ENCODE measurements around the gene UNC5B.

DNA sequence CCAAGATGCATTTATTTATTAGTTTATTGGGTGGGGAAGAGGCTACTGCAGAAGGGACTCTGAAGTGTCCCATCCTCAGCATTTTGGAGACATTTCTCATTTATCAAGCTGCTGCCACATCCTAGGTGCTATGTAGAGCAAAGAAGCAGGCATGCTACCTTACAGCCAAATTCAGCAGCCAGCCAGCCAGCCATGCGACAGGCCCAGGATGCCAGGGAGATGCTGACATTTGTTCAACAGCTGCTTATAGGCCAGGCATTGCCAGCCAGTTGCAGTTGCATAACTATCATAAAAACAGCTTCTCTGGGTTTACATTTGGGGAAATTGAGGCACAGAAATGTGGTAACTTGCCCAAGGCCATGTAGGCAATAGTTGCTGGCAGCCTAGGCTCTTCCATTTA, 109.0 kb downstream of the UNC5B start:
- TF ChIP-seq, protein P1, sequence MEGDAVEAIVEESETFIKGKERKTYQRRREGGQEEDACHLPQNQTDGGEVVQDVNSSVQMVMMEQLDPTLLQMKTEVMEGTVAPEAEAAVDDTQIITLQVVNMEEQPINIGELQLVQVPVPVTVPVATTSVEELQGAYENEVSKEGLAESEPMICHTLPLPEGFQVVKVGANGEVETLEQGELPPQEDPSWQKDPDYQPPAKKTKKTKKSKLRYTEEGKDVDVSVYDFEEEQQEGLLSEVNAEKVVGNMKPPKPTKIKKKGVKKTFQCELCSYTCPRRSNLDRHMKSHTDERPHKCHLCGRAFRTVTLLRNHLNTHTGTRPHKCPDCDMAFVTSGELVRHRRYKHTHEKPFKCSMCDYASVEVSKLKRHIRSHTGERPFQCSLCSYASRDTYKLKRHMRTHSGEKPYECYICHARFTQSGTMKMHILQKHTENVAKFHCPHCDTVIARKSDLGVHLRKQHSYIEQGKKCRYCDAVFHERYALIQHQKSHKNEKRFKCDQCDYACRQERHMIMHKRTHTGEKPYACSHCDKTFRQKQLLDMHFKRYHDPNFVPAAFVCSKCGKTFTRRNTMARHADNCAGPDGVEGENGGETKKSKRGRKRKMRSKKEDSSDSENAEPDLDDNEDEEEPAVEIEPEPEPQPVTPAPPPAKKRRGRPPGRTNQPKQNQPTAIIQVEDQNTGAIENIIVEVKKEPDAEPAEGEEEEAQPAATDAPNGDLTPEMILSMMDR (IDR thresholded peaks at IDR 0.05 in 8 of 11, conservative IDR thresholded peaks at IDR 0.05 in 3 of 11) = no peak
- TF ChIP-seq POLR2A (IDR thresholded peaks at IDR 0.05) = no peak
